Measurements from ENCODE around the gene ABHD3. TPM values are rescaled to one million over a fixed set of nuclear protein-coding genes. Genes with fewer than 3 reads are reported as not detected.
"Not testable (repeated sequence)": the region's sequence is repeated elsewhere in the genome, so short reads cannot be mapped to it uniquely, and the experiment has no call there.

ABHD3 gene
- total and polyA plus RNA-seq, 2 of the 8 experiments (the other 6 are each of a cell fraction or from before 2014, with no cell fraction given): 8.4 to 12.1 TPM

GRCh38 chr18:21640375-21640774 lies 64.2 kb downstream of the ABHD3 start:
- H3K56ac ChIP-seq (replicated peaks; ENCODE audit: insufficient read length, low read depth, low read length); H4K20me1 ChIP-seq (replicated peaks in 1 of 2; ENCODE audit: control insufficient read depth in 1 of 2, insufficient read depth in 2 of 2, low read length in 2 of 2); H2BK20ac ChIP-seq (ENCODE audit: low read length); H4K91ac ChIP-seq (replicated peaks; ENCODE audit: insufficient read length, low read length); H3K23me2 ChIP-seq (ENCODE audit: low read depth, low read length); H3K4me1 ChIP-seq (replicated peaks in 1 of 4; ENCODE audit: control insufficient read depth in 3 of 4, insufficient read depth in 4 of 4, low read length in 3 of 4); H3K14ac ChIP-seq (ENCODE audit: insufficient read length); H3K79me1 ChIP-seq (ENCODE audit: low read depth, low read length); FAIRE-seq; H2BK15ac ChIP-seq (ENCODE audit: low read length); H3K79me2 ChIP-seq (ENCODE audit: control insufficient read depth in 1 of 2, insufficient read depth in 2 of 2, low read length in 2 of 2); H2AK5ac ChIP-seq (ENCODE audit: low read depth, low read length); H2BK12ac ChIP-seq (ENCODE audit: low read depth, low read length); H2BK5ac ChIP-seq (ENCODE audit: low read depth, low read length); H3K9ac ChIP-seq (replicated peaks in 1 of 4; ENCODE audit: extremely low read depth in 1 of 4, low read depth in 3 of 4, low read length in 3 of 4); H3K36me3 ChIP-seq (ENCODE audit: control insufficient read depth in 2 of 4, insufficient read depth in 4 of 4, low read length in 3 of 4); H4K5ac ChIP-seq (ENCODE audit: insufficient read length, low read depth, low read length); H3K4ac ChIP-seq (replicated peaks; ENCODE audit: insufficient read length, low read depth, low read length); H2AFZ ChIP-seq (ENCODE audit: low read length); H3K23ac ChIP-seq (ENCODE audit: insufficient read length); H3K27me3 ChIP-seq (replicated peaks in 1 of 4; ENCODE audit: control insufficient read depth in 3 of 4, extremely low read depth in 1 of 4, insufficient read depth in 3 of 4, low read length in 3 of 4); DNase-seq (ENCODE audit: low read depth in 1 of 2, low spot score in 2 of 2); H3K9me3 ChIP-seq (ENCODE audit: insufficient read depth in 2 of 2, low read depth in 1 of 2, low read length in 1 of 2); H3K27ac ChIP-seq (ENCODE audit: low read depth, low read length); H3K18ac ChIP-seq (ENCODE audit: extremely low read depth, low read length); H3K4me2 ChIP-seq (ENCODE audit: insufficient read depth in 1 of 2, low read depth in 2 of 2, low read length in 2 of 2); H2BK120ac ChIP-seq (replicated peaks; ENCODE audit: low read depth, low read length); H3K4me3 ChIP-seq (ENCODE audit: extremely low read depth in 1 of 4, insufficient read depth in 2 of 4, low read depth in 3 of 4, low read length in 4 of 4); H4K8ac ChIP-seq (ENCODE audit: extremely low read depth, insufficient read depth, low read length): not testable (repeated sequence)
- ChIA-PET CTCF (ENCODE audit: partially characterized antibody) (interaction anchor here (0.6 kb wide), 2 partner anchors 8 to 210 kb away, joined by 3 read pairs; no protein-coding TSS in a partner anchor), POLR2A (ENCODE audit: partially characterized antibody) (interaction anchor here (1.0 to 1.4 kb wide), 3 partner anchors 9 to 40 kb away, joined by 3 to 4 read pairs (median 3); partner anchors contain the start of genes ESCO1 and SNRPD1)
- WGBS, 2 experiments (ENCODE audit: extremely low coverage in 1 of 2, insufficient coverage in 1 of 2, insufficient read length in 1 of 2, insufficient replicate concordance in 2 of 2, low coverage in 1 of 2, low lambda C conversion rate in 2 of 2, missing lambda C conversion rate in 1 of 2): 92% methylated on average over 3 of the region's 5 CpGs; no CpG with 5 or more reads in 1 of the 2 experiments

Data from H1 (cell line).